Osteocyte (in vitro differentiated cells): ENCODE measurements around the gene FBXL7. TPM values are rescaled to one million over a fixed set of nuclear protein-coding genes. Genes with fewer than 3 reads are reported as not detected.

ENCODE experiments used
- DNase-seq: peaks from one replicate; pipeline ENCODE4 v3.0.0; 2021; ENCODE audit warnings: mixed read lengths; ENCODE audit not compliant: unreplicated experiment; ENCODE audit errors: extremely low spot score
- H3K27ac Mint-ChIP-seq: one replicate; pipeline ENCODE4 v1.8.0; 2021; ENCODE audit warnings: mild to moderate bottlenecking, mixed read lengths; ENCODE audit not compliant: unreplicated experiment
- H3K27me3 Mint-ChIP-seq: one replicate; pipeline ENCODE4 v1.8.0; 2021; ENCODE audit warnings: mixed read lengths; ENCODE audit not compliant: unreplicated experiment
- H3K36me3 Mint-ChIP-seq: one replicate; pipeline ENCODE4 v1.8.0; 2021; ENCODE audit warnings: mixed read lengths; ENCODE audit not compliant: unreplicated experiment
- H3K4me1 Mint-ChIP-seq: one replicate; pipeline ENCODE4 v1.8.0; 2021; ENCODE audit warnings: mixed read lengths; ENCODE audit not compliant: unreplicated experiment
- H3K4me3 Mint-ChIP-seq: one replicate; pipeline ENCODE4 v1.8.0; 2021; ENCODE audit warnings: mild to moderate bottlenecking, moderate library complexity, mixed read lengths; ENCODE audit not compliant: unreplicated experiment
- H3K9me3 Mint-ChIP-seq: one replicate; pipeline ENCODE4 v1.8.0; 2021; ENCODE audit warnings: mixed read lengths; ENCODE audit not compliant: unreplicated experiment
- CTCF ChIP-seq: fragments of 200-600 bp; sonication (generic); IDR thresholded peaks from 2 replicates; pipeline ENCODE4 v1.5.0; 2021; ENCODE audit warnings: antibody characterized with exemption, mild to moderate bottlenecking, moderate library complexity
- total RNA-seq: library from RNA; stranded (reverse); gene quantifications from 2 replicates; pipeline ENCODE4 v1.2.1, GENCODE V29; 2021

FBXL7 gene
- total RNA-seq, 1 donor from 2014 or later = 28.4 TPM

DNA sequence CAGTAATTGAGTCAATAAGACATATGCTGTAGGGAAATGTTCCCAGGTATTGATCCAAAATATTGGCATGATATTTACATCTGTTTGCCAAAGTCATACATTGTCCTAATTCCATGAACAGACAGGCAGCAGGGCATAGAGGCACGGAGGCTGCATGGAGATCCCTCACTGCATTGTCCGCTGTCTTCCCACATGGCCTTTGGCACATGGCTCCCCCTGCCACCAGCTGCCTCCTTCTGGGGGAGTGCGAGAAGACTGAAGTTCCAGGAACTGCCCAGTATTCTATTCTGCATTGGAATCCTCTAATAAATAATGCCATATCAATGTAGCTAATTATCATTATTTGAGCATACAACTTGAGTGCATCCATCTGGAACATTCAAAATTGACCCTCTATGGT, 269.0 kb downstream of the FBXL7 start:
- TF ChIP-seq CTCF = no peak
- no peaks in the 10 kb centered on the region for H3K4me1 Mint-ChIP-seq
- H3K4me3 Mint-ChIP-seq = no peak overlapping the region
- H3K27ac Mint-ChIP-seq = no peak overlapping the region
- DNase-seq = no peak
- H3K36me3 Mint-ChIP-seq = no peaks in the 10 kb centered on the region
- H3K9me3 Mint-ChIP-seq = no peaks in the 10 kb centered on the region
- H3K27me3 Mint-ChIP-seq = no peaks in the 10 kb centered on the region

DNA sequence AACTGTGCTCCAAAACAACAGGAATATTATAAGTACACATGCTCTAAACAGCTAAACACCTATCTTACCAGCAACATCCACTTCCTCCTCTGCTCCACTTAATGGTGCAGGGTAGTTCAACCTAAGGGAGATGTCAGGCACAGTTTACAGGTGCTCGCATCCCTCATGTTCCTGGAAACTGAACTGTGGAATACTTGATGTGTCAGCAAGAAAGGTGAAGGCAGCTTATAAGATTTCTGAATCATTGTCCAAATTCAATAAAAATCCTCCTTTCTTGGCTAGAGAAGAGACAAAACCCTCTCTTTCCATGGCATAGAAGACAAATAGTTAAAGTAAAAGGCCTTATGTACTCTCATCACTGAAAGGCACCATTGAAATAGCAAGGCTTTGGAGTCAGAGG, 272.2 kb downstream of the FBXL7 start:
- H3K4me3 Mint-ChIP-seq = no peak overlapping the region
- no peak for DNase-seq
- no peaks in the 10 kb centered on the region for H3K36me3 Mint-ChIP-seq
- H3K4me1 Mint-ChIP-seq = no peaks in the 10 kb centered on the region
- H3K27me3 Mint-ChIP-seq = no peaks in the 10 kb centered on the region
- TF ChIP-seq CTCF = no peak
- no peaks in the 10 kb centered on the region for H3K9me3 Mint-ChIP-seq
- no peak overlapping the region for H3K27ac Mint-ChIP-seq

GRCh38 chr5:15774632-15775031, 274.7 kb downstream of the FBXL7 start:
- TF ChIP-seq CTCF = no peak
- no peak overlapping the region for H3K4me3 Mint-ChIP-seq
- H3K9me3 Mint-ChIP-seq = peaks cover 7% of the 10 kb centered on the region
- no peaks in the 10 kb centered on the region for H3K36me3 Mint-ChIP-seq
- no peak overlapping the region for H3K27ac Mint-ChIP-seq
- DNase-seq = no peak
- H3K27me3 Mint-ChIP-seq = no peaks in the 10 kb centered on the region
- H3K4me1 Mint-ChIP-seq = no peaks in the 10 kb centered on the region

DNA sequence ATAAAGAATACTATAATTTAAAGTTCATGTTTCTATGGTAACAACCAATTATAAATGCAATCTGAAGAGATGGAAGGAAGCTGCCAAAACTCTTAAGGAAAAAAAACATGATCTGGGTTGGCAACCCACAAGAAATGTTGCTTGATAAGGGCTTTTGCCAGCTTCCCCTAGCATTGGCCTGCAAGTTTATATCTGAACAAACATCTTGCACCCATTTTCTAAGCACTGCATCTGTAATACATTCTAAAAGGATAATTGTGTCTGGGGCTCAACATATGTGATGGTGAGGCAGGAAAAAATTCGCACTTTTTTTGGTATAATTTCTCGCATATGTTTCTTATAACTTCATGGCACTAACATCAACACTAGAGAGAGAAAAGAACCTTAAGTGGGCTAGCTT, 276.4 kb downstream of the FBXL7 start:
- TF ChIP-seq CTCF = no peak
- no peak overlapping the region for H3K27ac Mint-ChIP-seq
- DNase-seq = no peak
- H3K36me3 Mint-ChIP-seq = no peaks in the 10 kb centered on the region
- peaks cover 4% of the 10 kb centered on the region for H3K4me1 Mint-ChIP-seq
- peaks cover 7% of the 10 kb centered on the region for H3K9me3 Mint-ChIP-seq
- no peaks in the 10 kb centered on the region for H3K27me3 Mint-ChIP-seq
- H3K4me3 Mint-ChIP-seq = no peak overlapping the region

DNA sequence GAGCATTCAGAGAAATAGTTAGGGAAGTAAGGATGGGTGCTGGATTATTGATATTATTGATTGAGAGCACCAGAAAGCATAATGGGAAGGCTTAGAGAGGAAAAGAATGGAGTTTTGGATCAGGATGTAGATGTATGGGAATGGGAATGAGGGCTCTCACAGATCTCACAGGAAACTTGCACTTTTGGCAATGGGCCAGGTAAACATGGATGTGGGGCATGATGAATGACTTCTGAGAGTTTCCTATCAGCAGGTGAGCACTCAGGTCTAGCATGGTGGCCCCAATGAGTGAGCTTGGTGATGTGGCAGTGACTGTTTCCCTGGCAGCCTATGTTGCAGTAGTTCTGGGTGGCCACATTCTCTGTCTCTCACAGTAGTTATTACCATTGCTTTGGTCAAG, 283.8 kb downstream of the FBXL7 start:
- H3K27ac Mint-ChIP-seq = no peak overlapping the region
- no peaks in the 10 kb centered on the region for H3K9me3 Mint-ChIP-seq
- peaks cover 19% of the 10 kb centered on the region for H3K4me1 Mint-ChIP-seq
- H3K4me3 Mint-ChIP-seq = no peak overlapping the region
- no peaks in the 10 kb centered on the region for H3K27me3 Mint-ChIP-seq
- TF ChIP-seq CTCF = no peak
- no peak for DNase-seq
- H3K36me3 Mint-ChIP-seq = peaks cover 2% of the 10 kb centered on the region
